ENCODE measurements around the gene IL19.

The IL19 gene

GRCh38 chr1:206732508-206732907 lies 38.1 kb upstream of the IL19 start:
- DNase-seq (ENCODE audit: low read depth): no peak
- TF ChIP-seq POLR2A (IDR thresholded peaks at IDR 0.05; ENCODE audit: extremely low read depth, insufficient read length) (no peak), MYC (IDR thresholded peaks at IDR 0.05; ENCODE audit: low read depth, low read length) (no peak), CTCF (IDR thresholded peaks at IDR 0.05; ENCODE audit: low read depth, low read length) (no peak), MAX (IDR thresholded peaks at IDR 0.05; ENCODE audit: low read depth, low read length) (no peak)

GRCh38 chr1:206732992-206733391 lies 37.6 kb upstream of the IL19 start:
- TF ChIP-seq CTCF (IDR thresholded peaks at IDR 0.05; ENCODE audit: low read depth, low read length) (no peak), MYC (IDR thresholded peaks at IDR 0.05; ENCODE audit: low read depth, low read length) (no peak), POLR2A (IDR thresholded peaks at IDR 0.05; ENCODE audit: extremely low read depth, insufficient read length) (no peak), MAX (IDR thresholded peaks at IDR 0.05; ENCODE audit: low read depth, low read length) (no peak)
- H3K4me3 ChIP-seq (ENCODE audit: low read depth, low read length): no peak overlapping the region
- no peak for DNase-seq (ENCODE audit: low read depth)

More at GRCh38 chr1:206732508-206732907, 38.1 kb upstream of the IL19 start:
- H3K4me3 ChIP-seq (ENCODE audit: low read depth, low read length): no peak overlapping the region

- H3K4me3 ChIP-seq (ENCODE audit: low read depth, low read length): no peak overlapping the region
- TF ChIP-seq MYC (IDR thresholded peaks at IDR 0.05; ENCODE audit: low read depth, low read length) (no peak), CTCF (IDR thresholded peaks at IDR 0.05; ENCODE audit: low read depth, low read length) (peak; percentile 82), POLR2A (IDR thresholded peaks at IDR 0.05; ENCODE audit: extremely low read depth, insufficient read length) (no peak), MAX (IDR thresholded peaks at IDR 0.05; ENCODE audit: low read depth, low read length) (no peak)
- peak; percentile 55 for DNase-seq (ENCODE audit: low read depth)
Observed at GRCh38 chr1:206734499-206735142, 36.0 kb upstream of the IL19 start.

GRCh38 chr1:206735553-206736031 lies 35.0 kb upstream of the IL19 start:
- no peak for DNase-seq (ENCODE audit: low read depth)
- TF ChIP-seq POLR2A (IDR thresholded peaks at IDR 0.05; ENCODE audit: extremely low read depth, insufficient read length): no peak
- TF ChIP-seq MAX (IDR thresholded peaks at IDR 0.05; ENCODE audit: low read depth, low read length): no peak
- TF ChIP-seq CTCF (IDR thresholded peaks at IDR 0.05; ENCODE audit: low read depth, low read length): no peak
- TF ChIP-seq MYC (IDR thresholded peaks at IDR 0.05; ENCODE audit: low read depth, low read length): no peak
- no peak overlapping the region for H3K4me3 ChIP-seq (ENCODE audit: low read depth, low read length)

- no peak overlapping the region for H3K4me3 ChIP-seq (ENCODE audit: low read depth, low read length)
- TF ChIP-seq MAX (IDR thresholded peaks at IDR 0.05; ENCODE audit: low read depth, low read length) (no peak), POLR2A (IDR thresholded peaks at IDR 0.05; ENCODE audit: extremely low read depth, insufficient read length) (no peak), MYC (IDR thresholded peaks at IDR 0.05; ENCODE audit: low read depth, low read length) (no peak), CTCF (IDR thresholded peaks at IDR 0.05; ENCODE audit: low read depth, low read length) (no peak)
- DNase-seq (ENCODE audit: low read depth): no peak
Observed at GRCh38 chr1:206736878-206737728, 33.5 kb upstream of the IL19 start.

Measured in NB4 (cell line).